GM21390 (cell line): Measurements from ENCODE around the gene NUDT6.

Source experiments
- ATAC-seq: cut with Tn5 transposase; IDR thresholded peaks from one replicate; pipeline ENCODE4 v1.9.1; 2021; ENCODE audit not compliant: unreplicated experiment

The NUDT6 gene

DNA sequence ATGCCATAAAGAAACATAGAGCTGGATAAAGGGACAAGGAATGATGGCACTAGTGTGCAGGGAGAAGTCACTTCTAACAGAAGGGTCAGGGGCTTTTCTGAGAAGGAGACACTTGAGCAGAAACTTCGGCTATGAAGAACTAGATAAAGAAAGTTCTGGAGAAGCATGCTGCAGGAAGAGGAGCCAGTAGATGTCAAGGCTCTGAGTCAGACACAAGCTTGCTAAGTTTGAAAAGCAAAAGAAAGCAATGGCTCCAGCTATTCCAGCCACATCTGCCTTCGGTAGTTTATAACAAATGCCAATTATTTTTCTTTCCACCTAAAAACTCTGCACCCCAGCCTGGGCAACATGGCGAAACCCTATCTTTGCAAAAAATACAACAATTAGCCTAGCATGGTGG is 7.5 kb downstream of the NUDT6 start:
- no peak for ATAC-seq

DNA sequence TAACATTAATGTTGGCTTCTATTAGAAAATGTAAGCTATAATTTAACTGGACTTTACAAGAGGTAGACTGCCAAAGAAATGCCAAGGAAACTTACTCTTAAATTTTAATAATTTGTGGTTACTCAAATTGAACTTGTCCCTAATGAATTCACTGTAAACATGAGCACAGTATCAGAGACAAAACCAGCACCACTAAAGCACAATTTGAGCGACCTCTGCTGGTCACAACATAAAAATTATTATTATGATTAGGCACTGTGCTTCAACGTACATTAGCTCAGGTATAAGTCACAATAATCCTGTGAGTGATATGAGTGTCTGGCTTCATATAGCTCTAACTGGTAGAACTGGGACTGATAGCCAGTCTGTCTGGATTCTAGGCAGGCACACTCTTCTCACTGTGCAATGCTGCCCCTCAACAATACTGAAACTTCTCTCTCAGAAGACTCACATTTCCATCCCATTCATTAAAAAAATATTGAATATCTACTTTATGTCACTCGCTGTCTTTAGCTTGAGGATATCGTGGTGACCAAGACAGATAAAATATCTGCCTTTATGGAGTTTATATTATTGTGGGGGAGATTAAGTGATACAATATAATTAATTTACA is 8.0 kb downstream of the NUDT6 start:
- ATAC-seq = peak; percentile 97

GRCh38 chr4:122912810-122913575 is 9.4 kb downstream of the NUDT6 start:
- ATAC-seq = no peak

- ATAC-seq = no peak
These were observed 10.8 kb downstream of the NUDT6 start for GRCh38 chr4:122911588-122911987.

GRCh38 chr4:122909683-122910082 is 12.7 kb downstream of the NUDT6 start:
- ATAC-seq = no peak

DNA sequence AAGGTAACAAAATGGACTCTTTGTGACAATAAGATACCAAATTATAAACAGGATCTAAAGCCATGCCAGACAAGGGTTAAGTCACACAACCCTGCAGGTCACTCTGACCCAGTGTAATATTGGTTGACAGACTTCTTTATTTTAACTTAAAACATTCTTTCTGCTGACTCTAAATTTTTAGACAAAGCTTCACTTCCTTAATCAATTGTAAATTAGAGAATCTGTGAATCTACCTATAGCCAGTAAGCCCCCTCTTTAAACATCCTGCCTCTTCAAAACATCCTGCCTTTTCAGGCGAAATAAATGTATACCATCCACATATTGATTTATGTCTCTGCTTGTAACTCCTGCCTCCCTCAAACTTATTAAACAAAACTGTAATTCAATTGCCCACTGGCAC is 14.2 kb downstream of the NUDT6 start:
- no peak for ATAC-seq

DNA sequence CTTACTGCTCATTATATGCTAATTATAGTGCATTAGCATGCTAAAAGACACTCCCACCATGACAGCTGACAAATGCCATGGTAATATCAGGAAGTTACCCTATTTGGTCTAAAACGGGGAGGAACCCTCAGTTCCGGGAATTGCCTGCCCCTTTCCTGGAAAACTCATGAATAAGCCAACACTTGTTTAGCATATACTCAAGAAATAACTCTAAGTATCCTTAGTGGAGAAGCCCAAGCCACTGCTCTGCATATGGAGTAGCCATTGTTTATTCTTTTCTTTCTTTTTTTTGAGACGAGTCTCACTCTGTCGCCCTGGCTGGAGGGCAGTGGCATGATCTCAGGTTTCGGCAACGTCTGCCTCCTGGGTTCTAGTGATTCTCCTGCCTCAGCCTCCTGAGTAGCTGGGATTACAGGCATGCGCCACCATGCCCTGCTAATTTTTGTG is 15.5 kb downstream of the NUDT6 start:
- no peak for ATAC-seq

GRCh38 chr4:122903766-122904288 is 18.6 kb downstream of the NUDT6 start:
- no peak for ATAC-seq

DNA sequence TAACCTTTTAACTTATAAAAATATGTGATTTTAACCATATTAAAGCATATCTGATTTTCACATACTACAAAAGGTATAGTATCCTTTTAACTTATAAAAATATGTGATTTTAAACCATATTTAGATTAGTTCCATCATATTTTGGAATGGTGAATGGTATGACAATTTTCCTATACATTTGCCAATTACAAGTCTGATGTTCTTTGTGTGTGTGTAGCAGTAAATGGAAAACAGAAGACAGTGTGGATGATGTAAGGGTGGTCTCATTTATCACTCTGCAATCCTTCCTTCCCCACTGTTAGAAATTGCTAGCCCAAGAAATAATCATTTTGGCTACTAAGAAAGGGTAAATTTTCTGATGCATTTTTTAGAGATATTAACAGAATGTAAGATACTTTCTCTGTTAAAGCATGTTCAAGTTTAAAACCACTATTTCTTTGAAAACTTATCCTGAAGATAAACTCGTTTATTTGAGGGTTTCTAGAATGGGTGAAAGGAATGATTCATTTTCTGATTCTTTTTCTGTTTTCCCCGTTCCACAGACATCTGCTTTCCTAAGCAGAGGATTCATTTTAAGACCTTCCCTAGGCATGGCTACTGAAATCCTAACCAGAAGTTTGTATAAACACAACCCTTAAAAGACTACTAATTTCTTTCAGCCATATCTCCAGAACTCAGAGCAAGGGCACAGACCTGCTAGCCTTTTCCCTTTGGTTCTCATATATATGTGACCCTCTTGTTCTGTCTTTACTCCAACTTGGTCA is 21.0 kb downstream of the NUDT6 start:
- no peak for ATAC-seq

- ATAC-seq = no peak
These were observed 22.1 kb downstream of the NUDT6 start for GRCh38 chr4:122900314-122900713.

DNA sequence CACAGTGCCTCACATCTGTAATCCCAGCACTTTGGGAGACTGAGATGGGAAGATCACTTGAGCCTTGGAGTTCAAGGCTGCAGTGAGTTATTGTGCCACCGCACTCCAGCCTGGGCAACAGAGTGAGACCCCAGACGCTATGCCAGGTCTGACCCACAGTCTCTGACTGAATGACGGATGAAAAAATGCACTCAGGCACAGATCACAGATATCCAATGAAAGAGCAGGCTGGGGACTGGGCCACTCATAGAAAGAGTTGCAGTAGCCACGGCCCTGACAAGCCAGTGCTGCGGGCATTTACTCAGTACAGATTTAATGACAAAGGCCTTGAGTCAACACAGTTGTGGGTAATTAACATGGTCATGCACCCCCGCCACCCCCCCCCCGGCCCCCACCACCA is 22.7 kb downstream of the NUDT6 start:
- no peak for ATAC-seq

DNA sequence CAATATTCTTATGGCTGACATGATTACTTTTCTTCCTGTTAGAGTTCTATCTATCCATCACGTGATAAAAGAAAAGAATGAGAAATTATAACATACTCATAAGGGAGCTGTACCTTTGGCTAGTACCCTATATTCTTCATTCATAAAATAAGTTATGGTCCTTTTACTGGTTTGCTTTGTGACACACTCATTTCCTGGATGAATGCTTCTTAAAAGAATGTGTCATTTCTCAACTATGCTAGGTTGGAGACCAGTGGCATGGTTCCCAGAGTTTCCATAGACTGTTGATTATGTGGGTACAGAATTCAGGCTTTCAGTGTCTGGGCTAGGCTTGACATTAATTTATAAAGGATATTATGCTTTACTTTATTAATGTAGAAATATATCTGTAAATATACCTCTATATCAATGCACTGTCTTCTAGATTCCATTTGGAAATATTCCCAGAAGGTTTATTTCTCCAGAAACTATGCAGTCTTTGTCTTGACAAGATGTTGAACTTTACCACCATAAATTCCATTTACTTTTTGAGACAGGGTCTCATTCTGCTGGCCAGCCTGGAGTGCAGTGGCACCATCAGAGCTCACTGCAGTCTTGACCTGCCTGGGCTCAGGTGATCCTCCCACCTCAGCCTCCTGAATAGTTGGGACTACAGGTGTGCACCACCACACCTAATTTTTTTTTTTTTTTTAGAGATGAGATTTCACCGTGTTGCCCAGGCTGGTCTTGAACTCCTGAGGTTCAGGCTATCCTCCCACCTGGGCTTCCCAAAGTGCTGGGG is 23.8 kb downstream of the NUDT6 start:
- ATAC-seq = no peak

GRCh38 chr4:122896270-122896669 is 26.1 kb downstream of the NUDT6 start:
- ATAC-seq = no peak

- ATAC-seq = no peak
These were observed 26.9 kb downstream of the NUDT6 start for GRCh38 chr4:122895336-122895995.

DNA sequence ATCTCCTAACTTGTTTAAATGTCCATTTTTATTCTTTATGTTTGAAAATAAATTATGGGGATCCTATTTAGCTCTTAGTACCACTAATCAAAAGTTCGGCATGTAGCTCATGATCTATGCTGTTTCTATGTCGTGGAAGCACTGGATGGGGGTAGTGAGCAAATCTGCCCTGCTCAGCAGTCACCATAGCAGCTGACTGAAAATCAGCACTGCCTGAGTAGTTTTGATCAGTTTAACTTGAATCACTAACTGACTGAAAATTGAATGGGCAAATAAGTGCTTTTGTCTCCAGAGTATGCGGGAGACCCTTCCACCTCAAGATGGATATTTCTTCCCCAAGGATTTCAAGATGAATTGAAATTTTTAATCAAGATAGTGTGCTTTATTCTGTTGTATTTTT is 27.6 kb downstream of the NUDT6 start:
- ATAC-seq = no peak

- ATAC-seq = no peak
These were observed 32.1 kb downstream of the NUDT6 start for GRCh38 chr4:122890147-122890795.

DNA sequence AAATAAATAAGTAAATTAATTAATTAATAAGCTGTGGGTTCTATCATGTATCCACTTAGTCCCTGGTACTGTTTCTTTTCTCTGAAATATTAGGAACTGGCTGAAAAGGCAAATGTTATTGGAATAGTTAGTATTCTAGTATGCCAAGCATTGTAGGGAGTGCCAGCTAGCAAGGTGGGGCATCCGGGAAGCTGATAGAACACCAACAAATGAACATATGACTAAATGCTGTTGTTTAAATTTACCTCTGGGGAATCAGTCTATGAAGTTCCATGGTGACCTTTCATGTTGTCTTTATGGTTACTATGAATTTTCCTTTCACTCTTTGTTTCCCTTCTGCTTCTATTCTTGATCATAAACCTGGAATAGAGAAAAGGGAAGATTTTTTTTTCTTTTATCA is 32.7 kb downstream of the NUDT6 start:
- no peak for ATAC-seq

GRCh38 chr4:122884499-122884898 is 37.9 kb downstream of the NUDT6 start:
- no peak for ATAC-seq

GRCh38 chr4:122882857-122883735 is 39.3 kb downstream of the NUDT6 start:
- no peak for ATAC-seq
